ENCODE data around the gene CFAP77.

DNA sequence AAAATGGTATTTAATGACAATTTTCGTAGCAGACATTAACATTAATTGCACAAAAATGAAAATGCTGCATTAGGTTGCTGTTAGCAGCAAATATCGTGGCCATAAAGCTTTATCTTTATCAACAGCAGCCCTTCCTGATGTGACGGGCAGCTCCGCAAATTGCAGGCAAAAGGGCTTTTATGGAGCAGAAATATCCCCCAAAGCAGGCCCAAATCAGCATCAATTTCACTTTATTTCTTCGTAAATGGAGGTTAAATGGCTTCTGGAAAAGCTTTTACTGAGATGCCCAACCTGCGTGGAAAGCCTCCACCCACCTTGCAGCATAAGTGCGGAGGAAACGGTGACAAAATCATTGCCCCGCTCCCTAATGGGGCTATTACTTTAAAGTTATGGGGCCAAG lies 94.5 kb downstream of the CFAP77 start:
- TF ChIP-seq, protein P1, sequence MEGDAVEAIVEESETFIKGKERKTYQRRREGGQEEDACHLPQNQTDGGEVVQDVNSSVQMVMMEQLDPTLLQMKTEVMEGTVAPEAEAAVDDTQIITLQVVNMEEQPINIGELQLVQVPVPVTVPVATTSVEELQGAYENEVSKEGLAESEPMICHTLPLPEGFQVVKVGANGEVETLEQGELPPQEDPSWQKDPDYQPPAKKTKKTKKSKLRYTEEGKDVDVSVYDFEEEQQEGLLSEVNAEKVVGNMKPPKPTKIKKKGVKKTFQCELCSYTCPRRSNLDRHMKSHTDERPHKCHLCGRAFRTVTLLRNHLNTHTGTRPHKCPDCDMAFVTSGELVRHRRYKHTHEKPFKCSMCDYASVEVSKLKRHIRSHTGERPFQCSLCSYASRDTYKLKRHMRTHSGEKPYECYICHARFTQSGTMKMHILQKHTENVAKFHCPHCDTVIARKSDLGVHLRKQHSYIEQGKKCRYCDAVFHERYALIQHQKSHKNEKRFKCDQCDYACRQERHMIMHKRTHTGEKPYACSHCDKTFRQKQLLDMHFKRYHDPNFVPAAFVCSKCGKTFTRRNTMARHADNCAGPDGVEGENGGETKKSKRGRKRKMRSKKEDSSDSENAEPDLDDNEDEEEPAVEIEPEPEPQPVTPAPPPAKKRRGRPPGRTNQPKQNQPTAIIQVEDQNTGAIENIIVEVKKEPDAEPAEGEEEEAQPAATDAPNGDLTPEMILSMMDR (IDR thresholded peaks at IDR 0.05) = no peak
- TF ChIP-seq ZFX (IDR thresholded peaks at IDR 0.05; ENCODE audit: borderline replicate concordance) = no peak

All from 22Rv1 (cell line).